ENCODE results near the gene PFKFB3.
"Not testable (repeated sequence)": the region's sequence is repeated elsewhere in the genome, so short reads cannot be mapped to it uniquely, and the experiment has no call there.

Gene PFKFB3

GRCh38 chr10:6236349-6237198 is 33.8 kb downstream of the PFKFB3 start:
- H3K18ac ChIP-seq (ENCODE audit: low read length): no peak overlapping the region
- H2BK120ac ChIP-seq (ENCODE audit: low read depth, low read length): no peak overlapping the region
- H4K8ac ChIP-seq (ENCODE audit: low read depth, low read length): no peak overlapping the region
- no peak overlapping the region for H2BK15ac ChIP-seq (replicated peaks; ENCODE audit: low read depth)
- no CpG with 5 or more reads among the region's 38 CpGs for WGBS (ENCODE audit: extremely low coverage, insufficient coverage, low lambda C conversion rate)
- no peak overlapping the region for H4K5ac ChIP-seq (ENCODE audit: low read length)
- no peak overlapping the region for H3K56ac ChIP-seq (ENCODE audit: low read length)
- H3K79me2 ChIP-seq (ENCODE audit: control insufficient read depth, insufficient read depth, low read length): no peaks in the 10 kb centered on the region
- H3K4me3 ChIP-seq (ENCODE audit: low read length): no peak overlapping the region
- H3K36me3 ChIP-seq (ENCODE audit: control insufficient read depth, insufficient read depth, low read length): peaks cover 5% of the 10 kb centered on the region
- no peaks in the 10 kb centered on the region for H3K27me3 ChIP-seq (ENCODE audit: insufficient read depth, low read length, poor library complexity)
- no peaks in the 10 kb centered on the region for H3K79me1 ChIP-seq (ENCODE audit: low read length)
- H3K9ac ChIP-seq (ENCODE audit: low read length): no peak overlapping the region
- no peak overlapping the region for H2BK5ac ChIP-seq (ENCODE audit: low read length)
- no peak overlapping the region for H2AK5ac ChIP-seq (ENCODE audit: low read length)
- no peak overlapping the region for H3K27ac ChIP-seq (ENCODE audit: low read depth, low read length)
- H3K4me2 ChIP-seq (ENCODE audit: low read length): no peak overlapping the region
- H3K4ac ChIP-seq (ENCODE audit: low read depth, low read length): no peak overlapping the region
- H3K23ac ChIP-seq (ENCODE audit: low read length): no peak overlapping the region
- no peak for DNase-seq
- H3K4me1 ChIP-seq (ENCODE audit: control insufficient read depth, low read depth, low read length): no peaks in the 10 kb centered on the region

GRCh38 chr10:6237199-6237530 is 34.4 kb downstream of the PFKFB3 start:
- no peak overlapping the region for H3K18ac ChIP-seq (ENCODE audit: low read length)
- H3K4ac ChIP-seq (ENCODE audit: low read depth, low read length): no peak overlapping the region
- no peak overlapping the region for H3K27ac ChIP-seq (ENCODE audit: low read depth, low read length)
- DNase-seq: no peak
- no peaks in the 10 kb centered on the region for H3K79me1 ChIP-seq (ENCODE audit: low read length)
- no peak overlapping the region for H3K9ac ChIP-seq (ENCODE audit: low read length)
- no peak overlapping the region for H4K8ac ChIP-seq (ENCODE audit: low read depth, low read length)
- no peaks in the 10 kb centered on the region for H3K27me3 ChIP-seq (ENCODE audit: insufficient read depth, low read length, poor library complexity)
- H2AK5ac ChIP-seq (ENCODE audit: low read length): no peak overlapping the region
- no peaks in the 10 kb centered on the region for H3K79me2 ChIP-seq (ENCODE audit: control insufficient read depth, insufficient read depth, low read length)
- H3K36me3 ChIP-seq (ENCODE audit: control insufficient read depth, insufficient read depth, low read length): peaks cover 4% of the 10 kb centered on the region
- H3K23ac ChIP-seq (ENCODE audit: low read length): no peak overlapping the region
- H2BK120ac ChIP-seq (ENCODE audit: low read depth, low read length): no peak overlapping the region
- no peak overlapping the region for H3K4me3 ChIP-seq (ENCODE audit: low read length)
- H2BK15ac ChIP-seq (replicated peaks; ENCODE audit: low read depth): no peak overlapping the region
- H3K56ac ChIP-seq (ENCODE audit: low read length): no peak overlapping the region
- H3K4me2 ChIP-seq (ENCODE audit: low read length): no peak overlapping the region
- no peak overlapping the region for H2BK5ac ChIP-seq (ENCODE audit: low read length)
- no CpG with 5 or more reads among the region's 9 CpGs for WGBS (ENCODE audit: extremely low coverage, insufficient coverage, low lambda C conversion rate)
- H4K5ac ChIP-seq (ENCODE audit: low read length): no peak overlapping the region
- H3K4me1 ChIP-seq (ENCODE audit: control insufficient read depth, low read depth, low read length): no peaks in the 10 kb centered on the region

- H3K9ac ChIP-seq (ENCODE audit: low read length); H3K27me3 ChIP-seq (ENCODE audit: insufficient read depth, low read length, poor library complexity); DNase-seq; H2AK5ac ChIP-seq (ENCODE audit: low read length); H2BK120ac ChIP-seq (ENCODE audit: low read depth, low read length); H4K8ac ChIP-seq (ENCODE audit: low read depth, low read length); H3K23ac ChIP-seq (ENCODE audit: low read length); H3K4me1 ChIP-seq (ENCODE audit: control insufficient read depth, low read depth, low read length); H3K36me3 ChIP-seq (ENCODE audit: control insufficient read depth, insufficient read depth, low read length); H3K4me2 ChIP-seq (ENCODE audit: low read length); H3K4ac ChIP-seq (ENCODE audit: low read depth, low read length); H3K4me3 ChIP-seq (ENCODE audit: low read length); H2BK5ac ChIP-seq (ENCODE audit: low read length); H2BK15ac ChIP-seq (replicated peaks; ENCODE audit: low read depth); H4K5ac ChIP-seq (ENCODE audit: low read length); H3K18ac ChIP-seq (ENCODE audit: low read length); H3K79me1 ChIP-seq (ENCODE audit: low read length); H3K79me2 ChIP-seq (ENCODE audit: control insufficient read depth, insufficient read depth, low read length); H3K56ac ChIP-seq (ENCODE audit: low read length): not testable (repeated sequence)
- no CpG with 5 or more reads among the region's 6 CpGs for WGBS (ENCODE audit: extremely low coverage, insufficient coverage, low lambda C conversion rate)
- H3K27ac ChIP-seq (ENCODE audit: low read depth, low read length): peak overlapping the region; percentile 31
Measured at GRCh38 chr10:6238587-6239212, 36.0 kb downstream of the PFKFB3 start.

GRCh38 chr10:6239213-6239991 is 36.7 kb downstream of the PFKFB3 start:
- Histone ChIP-seq H3K27ac (ENCODE audit: low read depth, low read length) (peak overlapping the region; percentile 45), H3K4me1 (ENCODE audit: control insufficient read depth, low read depth, low read length) (no peaks in the 10 kb centered on the region), H2AK5ac (ENCODE audit: low read length) (no peak overlapping the region), H3K4me3 (ENCODE audit: low read length) (no peak overlapping the region), H3K18ac (ENCODE audit: low read length) (no peak overlapping the region), H3K23ac (ENCODE audit: low read length) (no peak overlapping the region), H4K8ac (ENCODE audit: low read depth, low read length) (no peak overlapping the region), H3K79me2 (ENCODE audit: control insufficient read depth, insufficient read depth, low read length) (no peaks in the 10 kb centered on the region), H3K56ac (ENCODE audit: low read length) (no peak overlapping the region), H3K27me3 (ENCODE audit: insufficient read depth, low read length, poor library complexity) (no peaks in the 10 kb centered on the region), H3K9ac (ENCODE audit: low read length) (no peak overlapping the region), H2BK120ac (ENCODE audit: low read depth, low read length) (no peak overlapping the region), H3K36me3 (ENCODE audit: control insufficient read depth, insufficient read depth, low read length) (no peaks in the 10 kb centered on the region), H3K4me2 (ENCODE audit: low read length) (no peak overlapping the region), H4K5ac (ENCODE audit: low read length) (no peak overlapping the region), H2BK5ac (ENCODE audit: low read length) (no peak overlapping the region), H2BK15ac (replicated peaks; ENCODE audit: low read depth) (no peak overlapping the region), H3K79me1 (ENCODE audit: low read length) (no peaks in the 10 kb centered on the region), H3K4ac (ENCODE audit: low read depth, low read length) (no peak overlapping the region)
- WGBS (ENCODE audit: extremely low coverage, insufficient coverage, low lambda C conversion rate): no CpG with 5 or more reads among the region's 15 CpGs
- DNase-seq: peak; percentile 96

- Histone ChIP-seq H3K36me3 (ENCODE audit: control insufficient read depth, insufficient read depth, low read length) (no peaks in the 10 kb centered on the region), H3K23ac (ENCODE audit: low read length) (no peak overlapping the region), H4K5ac (ENCODE audit: low read length) (no peak overlapping the region), H3K79me2 (ENCODE audit: control insufficient read depth, insufficient read depth, low read length) (no peaks in the 10 kb centered on the region), H2BK15ac (replicated peaks; ENCODE audit: low read depth) (no peak overlapping the region), H3K56ac (ENCODE audit: low read length) (no peak overlapping the region), H4K8ac (ENCODE audit: low read depth, low read length) (no peak overlapping the region), H3K9ac (ENCODE audit: low read length) (no peak overlapping the region), H2BK5ac (ENCODE audit: low read length) (no peak overlapping the region), H3K27ac (ENCODE audit: low read depth, low read length) (no peak overlapping the region), H3K4me3 (ENCODE audit: low read length) (no peak overlapping the region), H3K18ac (ENCODE audit: low read length) (no peak overlapping the region), H2AK5ac (ENCODE audit: low read length) (no peak overlapping the region), H2BK120ac (ENCODE audit: low read depth, low read length) (no peak overlapping the region), H3K4ac (ENCODE audit: low read depth, low read length) (no peak overlapping the region), H3K4me1 (ENCODE audit: control insufficient read depth, low read depth, low read length) (no peaks in the 10 kb centered on the region), H3K79me1 (ENCODE audit: low read length) (no peaks in the 10 kb centered on the region), H3K27me3 (ENCODE audit: insufficient read depth, low read length, poor library complexity) (no peaks in the 10 kb centered on the region), H3K4me2 (ENCODE audit: low read length) (no peak overlapping the region)
- no CpG with 5 or more reads among the region's 16 CpGs for WGBS (ENCODE audit: extremely low coverage, insufficient coverage, low lambda C conversion rate)
- DNase-seq: no peak
Measured at GRCh38 chr10:6240254-6240653, 37.5 kb downstream of the PFKFB3 start.

Data from mesendoderm (in vitro differentiated cells).